PC-3 (cell line): Measurements from ENCODE around the gene TRIP6. TPM values are rescaled to one million over a fixed set of nuclear protein-coding genes. Genes with fewer than 3 reads are reported as not detected.

ENCODE experiments used
- ATAC-seq: fragments of 200-7000 bp; cut with Tn5 transposase; 2 replicates; pipeline ENCODE4 v1.9.1; 2020; ENCODE audit warnings: mild to moderate bottlenecking, moderate library complexity
- BruUV-seq: library from RNA; stranded (reverse); fragments of 400-500 nt; replicated peaks from 2 replicates; lab custom pipeline; 2021; lab: Mats Ljungman, UMichigan
- CTCF ChIA-PET: fragments of 300-600 bp; sonication (Branson Sonifier 250); formaldehyde crosslinking; loops from one replicate; lab custom pipeline; 2022; ENCODE audit warnings: antibody characterized with exemption; lab: Charles Lee
- POLR2A ChIA-PET: fragments of 300-600 bp; sonication (Branson Sonifier 250); formaldehyde crosslinking; loops from one replicate; lab custom pipeline; 2022; ENCODE audit warnings: antibody characterized with exemption; ENCODE audit not compliant: unreplicated experiment; lab: Charles Lee
- DNase-seq: peaks from one replicate; pipeline ENCODE4 v3.0.0-alpha.2; 2015
- H2AFZ ChIP-seq: fragments of 300-600 bp; sonication (generic); 2 replicates; pipeline ENCODE4 v1.6.0; 2016; ENCODE audit warnings: antibody characterized with exemption, low read length
- H3F3A ChIP-seq: fragments of 300-600 bp; sonication (generic); one replicate; pipeline ENCODE4 v1.6.0; 2017; ENCODE audit warnings: antibody characterized with exemption, low read length, control low read depth, mild to moderate bottlenecking; ENCODE audit not compliant: unreplicated experiment
- H3K27ac ChIP-seq: fragments of 300-600 bp; sonication (generic); 2 replicates; pipeline ENCODE4 v1.5.1; 2016; ENCODE audit warnings: mild to moderate bottlenecking, low read length
- H3K27me3 ChIP-seq: fragments of 300-600 bp; sonication (generic); 2 replicates; pipeline ENCODE4 v1.6.1; 2016; ENCODE audit warnings: low read length, mixed read lengths
- H3K36me3 ChIP-seq: fragments of 300-600 bp; sonication (generic); 2 replicates; pipeline ENCODE4 v1.6.1; 2016; ENCODE audit warnings: low read depth, mixed run types, low read length, mixed read lengths
- H3K4me1 ChIP-seq: fragments of 300-600 bp; sonication (generic); 2 replicates; pipeline ENCODE4 v1.5.1; 2016; ENCODE audit warnings: low read length; ENCODE audit not compliant: insufficient read depth
- H3K4me2 ChIP-seq: fragments of 300-600 bp; sonication (generic); 2 replicates; pipeline ENCODE4 v1.6.0; 2016; ENCODE audit warnings: low read length
- H3K4me3 ChIP-seq: fragments of 300-600 bp; sonication (generic); 2 replicates; pipeline ENCODE4 v1.5.1; 2016; ENCODE audit warnings: mild to moderate bottlenecking, low read length, mixed read lengths
- H3K79me2 ChIP-seq: fragments of 300-600 bp; sonication (generic); 2 replicates; pipeline ENCODE4 v1.6.1; 2017; ENCODE audit warnings: low read length, mixed read lengths
- H3K9ac ChIP-seq: fragments of 300-600 bp; sonication (generic); 2 replicates; pipeline ENCODE4 v1.6.0; 2016; ENCODE audit warnings: mild to moderate bottlenecking, low read length
- H3K9me2 ChIP-seq: fragments of 300-600 bp; sonication (generic); replicated peaks from 2 replicates; pipeline ENCODE4 v1.6.1; 2016; ENCODE audit warnings: mixed run types, low read length, mixed read lengths
- H3K9me3 ChIP-seq: fragments of 300-600 bp; sonication (generic); 2 replicates; pipeline ENCODE4 v1.6.1; 2016; ENCODE audit warnings: low read length, mixed read lengths
- H4K20me1 ChIP-seq: fragments of 300-600 bp; sonication (generic); 2 replicates; pipeline ENCODE4 v1.6.1; 2016; ENCODE audit warnings: low read length, mixed read lengths
- EZH2 ChIP-seq: fragments of 300-600 bp; sonication (generic); IDR thresholded peaks from one replicate; pipeline ENCODE4 v1.6.1; 2017; ENCODE audit warnings: antibody characterized with exemption, mild to moderate bottlenecking, low read length; ENCODE audit not compliant: unreplicated experiment
- EZH2phosphoT487 ChIP-seq: fragments of 300-600 bp; sonication (generic); IDR thresholded peaks from 2 replicates; pipeline ENCODE4 v1.6.1; 2018; ENCODE audit warnings: mild to moderate bottlenecking, antibody characterized with exemption, low read length, borderline replicate concordance
- intact Hi-C: fragments of 100-400 bp; cut with micrococcal nuclease; formaldehyde crosslinking; loops from 2 replicates; pipeline ENCODE4 v1.9.0; 2023
- total RNA-seq: library from RNA; depleted of rRNA; stranded (reverse); fragments of >200 nt; gene quantifications from 2 replicates; pipeline ENCODE4 v1.2.3, GENCODE V29; 2014
- TF ChIP-seq, protein P1 (sequence below): fragments of 300-600 bp; sonication (generic); conservative IDR thresholded peaks from 2 replicates; pipeline ENCODE4 v1.5.1; 2017; ENCODE audit warnings: antibody characterized with exemption, low read depth, mild to moderate bottlenecking, low read length

The TRIP6 gene
- total RNA-seq, 1 experiment from 2014 or later, result 11.3 TPM

DNA sequence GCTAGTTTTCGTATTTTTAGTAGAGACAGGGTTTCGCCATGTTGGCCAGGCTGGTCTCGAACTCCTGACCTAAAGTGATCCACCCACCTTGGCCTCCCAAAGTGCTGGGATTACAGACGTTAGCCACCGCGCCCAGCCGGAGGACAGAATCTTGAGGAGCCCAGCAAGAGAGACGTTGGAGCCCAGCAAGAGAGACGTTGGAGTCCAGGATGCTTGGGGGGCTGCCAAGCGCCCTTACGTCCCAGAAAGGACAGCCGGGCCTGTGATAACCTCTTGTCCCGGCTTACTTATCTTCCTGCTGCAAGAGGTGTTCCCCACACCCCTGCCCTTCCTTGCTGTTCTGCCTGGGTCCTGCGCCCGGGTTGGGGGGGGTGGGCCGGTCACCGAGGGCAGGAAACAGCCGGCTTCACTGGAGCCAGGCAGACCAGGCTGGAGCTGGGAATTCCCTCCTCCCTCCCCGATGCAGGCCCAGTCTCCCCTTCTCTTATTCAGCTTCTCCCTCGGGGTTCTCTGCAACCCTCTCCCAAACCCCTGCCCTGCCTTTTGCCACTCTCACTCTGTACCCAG, 38.0 kb upstream of the TRIP6 start:
- Histone ChIP-seq H3K4me3 (no peak overlapping the region), H3K9me3 (no peaks in the 10 kb centered on the region), H3K79me2 (peaks cover 34% of the 10 kb centered on the region), H3K27ac (no peak overlapping the region), H4K20me1 (peaks cover 5% of the 10 kb centered on the region; the same call in 1 of the 2 replicates), H2AFZ (no peak overlapping the region), H3K4me1 (peaks cover 5% of the 10 kb centered on the region; the same call in 1 of the 2 replicates), H3K9ac (no peak overlapping the region), H3K36me3 (no peaks in the 10 kb centered on the region), H3F3A (no peaks in the 10 kb centered on the region), H3K27me3 (no peaks in the 10 kb centered on the region), H3K4me2 (no peak overlapping the region), H3K9me2 (no peaks in the 10 kb centered on the region)
- TF ChIP-seq, protein P1, sequence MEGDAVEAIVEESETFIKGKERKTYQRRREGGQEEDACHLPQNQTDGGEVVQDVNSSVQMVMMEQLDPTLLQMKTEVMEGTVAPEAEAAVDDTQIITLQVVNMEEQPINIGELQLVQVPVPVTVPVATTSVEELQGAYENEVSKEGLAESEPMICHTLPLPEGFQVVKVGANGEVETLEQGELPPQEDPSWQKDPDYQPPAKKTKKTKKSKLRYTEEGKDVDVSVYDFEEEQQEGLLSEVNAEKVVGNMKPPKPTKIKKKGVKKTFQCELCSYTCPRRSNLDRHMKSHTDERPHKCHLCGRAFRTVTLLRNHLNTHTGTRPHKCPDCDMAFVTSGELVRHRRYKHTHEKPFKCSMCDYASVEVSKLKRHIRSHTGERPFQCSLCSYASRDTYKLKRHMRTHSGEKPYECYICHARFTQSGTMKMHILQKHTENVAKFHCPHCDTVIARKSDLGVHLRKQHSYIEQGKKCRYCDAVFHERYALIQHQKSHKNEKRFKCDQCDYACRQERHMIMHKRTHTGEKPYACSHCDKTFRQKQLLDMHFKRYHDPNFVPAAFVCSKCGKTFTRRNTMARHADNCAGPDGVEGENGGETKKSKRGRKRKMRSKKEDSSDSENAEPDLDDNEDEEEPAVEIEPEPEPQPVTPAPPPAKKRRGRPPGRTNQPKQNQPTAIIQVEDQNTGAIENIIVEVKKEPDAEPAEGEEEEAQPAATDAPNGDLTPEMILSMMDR, result no peak
- TF ChIP-seq EZH2 (no peak), EZH2phosphoT487 (no peak)
- ChIA-PET CTCF (no interaction called here), POLR2A (interaction anchor here (0.6 kb wide), 1 partner anchor 285 kb away, joined by 4 read pairs; no protein-coding TSS in a partner anchor)
- ATAC-seq, result no peak
- intact Hi-C loops, result loop anchor here (5.0 kb wide), 1 partner anchor 122 kb away; the partner anchor contains the start of gene POP7
- no TSS peak for BruUV-seq
- no peak for DNase-seq

DNA sequence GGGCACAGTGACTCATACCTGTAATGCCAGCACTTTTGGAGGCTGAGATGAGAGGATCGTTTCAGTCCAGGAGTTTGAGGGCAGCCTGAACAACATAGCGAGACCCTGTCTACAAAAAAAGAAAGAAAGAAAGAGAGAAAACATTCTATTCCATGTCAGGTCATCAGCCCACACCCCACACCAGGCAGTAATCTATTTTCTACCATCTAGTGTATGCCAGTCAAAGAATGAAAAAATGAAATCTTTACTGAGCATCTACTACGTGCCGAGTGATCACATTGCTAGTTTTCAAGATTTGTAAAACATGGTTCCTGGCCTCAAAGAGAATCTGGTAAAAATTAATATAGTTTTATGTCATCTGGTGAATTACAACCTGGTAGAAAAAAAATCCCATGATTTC, 36.8 kb upstream of the TRIP6 start:
- POLR2A ChIA-PET, result no interaction called here
- H3F3A ChIP-seq, result no peaks in the 10 kb centered on the region
- H3K4me2 ChIP-seq, result no peak overlapping the region
- peaks cover 23% of the 10 kb centered on the region for H3K79me2 ChIP-seq
- H3K36me3 ChIP-seq, result no peaks in the 10 kb centered on the region
- no peaks in the 10 kb centered on the region for H3K9me3 ChIP-seq
- CTCF ChIA-PET, result no interaction called here
- ATAC-seq, result no peak
- no peaks in the 10 kb centered on the region for H3K27me3 ChIP-seq
- intact Hi-C loops, result no loop called here
- no peaks in the 10 kb centered on the region for H3K4me1 ChIP-seq
- H3K9ac ChIP-seq, result no peak overlapping the region
- H4K20me1 ChIP-seq, result no peaks in the 10 kb centered on the region
- H3K4me3 ChIP-seq, result no peak overlapping the region
- BruUV-seq, result no TSS peak
- no peak overlapping the region for H2AFZ ChIP-seq
- no peak for DNase-seq
- TF ChIP-seq, protein P1, result no peak
- no peak for TF ChIP-seq EZH2
- no peak for TF ChIP-seq EZH2phosphoT487
- H3K27ac ChIP-seq, result no peak overlapping the region
- no peaks in the 10 kb centered on the region for H3K9me2 ChIP-seq

DNA sequence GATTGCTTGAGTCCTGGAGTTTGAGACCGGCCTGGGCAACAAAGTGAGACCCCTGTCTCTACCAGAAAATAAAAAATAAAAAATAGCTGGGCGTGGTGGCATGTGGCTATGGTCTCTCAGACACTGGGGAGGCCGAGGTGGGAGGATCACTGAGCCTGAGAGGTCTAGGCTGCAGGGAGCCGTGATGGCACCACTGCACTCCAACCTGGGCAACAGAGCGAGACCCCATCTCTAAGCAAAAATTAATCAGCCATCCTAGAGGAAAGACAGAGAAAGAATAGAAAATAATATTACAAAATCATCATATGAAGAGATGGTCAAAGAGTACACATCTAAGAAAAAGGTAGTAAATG, 34.9 kb upstream of the TRIP6 start:
- Histone ChIP-seq H3K9me2 (no peaks in the 10 kb centered on the region), H3K27ac (no peak overlapping the region), H3K4me3 (no peak overlapping the region), H2AFZ (no peak overlapping the region), H3F3A (no peaks in the 10 kb centered on the region), H3K4me2 (no peak overlapping the region), H4K20me1 (no peaks in the 10 kb centered on the region), H3K36me3 (no peaks in the 10 kb centered on the region), H3K27me3 (no peaks in the 10 kb centered on the region), H3K79me2 (peaks cover 6% of the 10 kb centered on the region; the same call in 1 of the 2 replicates), H3K9me3 (no peaks in the 10 kb centered on the region), H3K4me1 (no peaks in the 10 kb centered on the region), H3K9ac (no peak overlapping the region)
- BruUV-seq, result no TSS peak
- intact Hi-C loops, result no loop called here
- DNase-seq (no peak), ATAC-seq (no peak)
- POLR2A ChIA-PET, result no interaction called here
- TF ChIP-seq, protein P1, result no peak
- TF ChIP-seq EZH2phosphoT487 (no peak), EZH2 (no peak)
- CTCF ChIA-PET, result interaction anchor here (0.9 kb wide), 1 partner anchor 20 kb away, joined by 4 read pairs; the partner anchor contains the start of gene SLC12A9
